GM18505 (cell line): ENCODE data around the gene RTN3.

Experiments
- ATAC-seq: cut with Tn5 transposase; IDR thresholded peaks from one replicate; pipeline ENCODE4 v1.9.1; 2021; ENCODE audit not compliant: unreplicated experiment
- POLR2A ChIP-seq: IDR thresholded peaks from 4 replicates; pipeline ENCODE4 v1.6.1; 2011; ENCODE audit warnings: borderline replicate concordance; ENCODE audit not compliant: insufficient read depth, insufficient read length; ENCODE audit errors: extremely low read depth

The RTN3 gene

GRCh38 chr11:63738720-63739360, 57.5 kb downstream of the RTN3 start:
- TF ChIP-seq POLR2A, result no peak
- no peak for ATAC-seq

- no peak for TF ChIP-seq POLR2A
- ATAC-seq, result no peak
Measured at GRCh38 chr11:63745304-63746170, 64.2 kb downstream of the RTN3 start.

GRCh38 chr11:63747011-63747410, 65.7 kb downstream of the RTN3 start:
- ATAC-seq, result no peak
- TF ChIP-seq POLR2A, result no peak

GRCh38 chr11:63749624-63750023, 68.3 kb downstream of the RTN3 start:
- no peak for ATAC-seq
- no peak for TF ChIP-seq POLR2A

GRCh38 chr11:63756919-63757761, 75.8 kb downstream of the RTN3 start:
- TF ChIP-seq POLR2A, result no peak
- ATAC-seq, result no peak

GRCh38 chr11:63760487-63761079, 79.3 kb downstream of the RTN3 start:
- no peak for ATAC-seq
- TF ChIP-seq POLR2A, result no peak

GRCh38 chr11:63761188-63761587, 79.9 kb downstream of the RTN3 start:
- no peak for ATAC-seq
- TF ChIP-seq POLR2A, result no peak

GRCh38 chr11:63761931-63762653, 80.8 kb downstream of the RTN3 start:
- TF ChIP-seq POLR2A, result no peak
- ATAC-seq, result no peak

GRCh38 chr11:63762654-63763495, 81.6 kb downstream of the RTN3 start:
- ATAC-seq, result no peak
- TF ChIP-seq POLR2A, result no peak

GRCh38 chr11:63763496-63764339, 82.4 kb downstream of the RTN3 start:
- TF ChIP-seq POLR2A, result no peak

GRCh38 chr11:63764340-63764678, 83.0 kb downstream of the RTN3 start:
- no peak for ATAC-seq
- TF ChIP-seq POLR2A, result no peak

More at GRCh38 chr11:63763496-63764339, 82.4 kb downstream of the RTN3 start:
- ATAC-seq, result no peak
